ENCODE measurements around the gene IDH3B. TPM values are rescaled to one million over a fixed set of nuclear protein-coding genes. Genes with fewer than 3 reads are reported as not detected.

The IDH3B gene
- total RNA-seq (ENCODE audit: low replicate concordance): 97.0 and 141 TPM in 2 replicates

GRCh38 chr20:2663887-2664719, at the start of gene IDH3B:
Gene IDH3B, minus strand, starts transcription at chr20:2664216. Its CDS starts 28 bp downstream, at chr20:2664188.

GRCh38 chr20:2692036-2692885, 28.2 kb upstream of the IDH3B start, which contains the start of gene EBF4:
Gene EBF4, plus strand, starts transcription at chr20:2692780. Its CDS starts 866 bp downstream, at chr20:2693646.

GRCh38 chr20:2651772-2652723, 12.0 kb downstream of the IDH3B start, which contains the start of gene NOP56:
Gene NOP56, plus strand, starts transcription at chr20:2652632. Its CDS starts 29 bp downstream, at chr20:2652661.

Other genes with a start within 250 kb of the IDH3B start
- 50.1 and 142 TPM in 2 replicates for gene SNRPB, start 193.4 kb downstream of the IDH3B start, total RNA-seq (ENCODE audit: low replicate concordance)
- 12.0 and 12.8 TPM in 2 replicates for gene ZNF343, start 155.3 kb downstream of the IDH3B start, total RNA-seq (ENCODE audit: low replicate concordance)
- gene TMC2, start 127.6 kb downstream of the IDH3B start, total RNA-seq (ENCODE audit: low replicate concordance): 0.23 TPM in 1 of 2 replicates, not detected in the other
- gene NOP56, start 11.6 kb downstream of the IDH3B start, total RNA-seq (ENCODE audit: low replicate concordance): 145 and 157 TPM in 2 replicates
- 0.59 and 0.75 TPM in 2 replicates for gene EBF4, start 28.6 kb upstream of the IDH3B start, total RNA-seq (ENCODE audit: low replicate concordance)
- 0.23 and 32.2 TPM in 2 replicates for gene CPXM1, start 136.4 kb upstream of the IDH3B start, total RNA-seq (ENCODE audit: low replicate concordance)
- not detected in 2 replicates for gene C20orf141, start 150.8 kb upstream of the IDH3B start, total RNA-seq (ENCODE audit: low replicate concordance)
- 0.35 TPM in 1 of 2 replicates, not detected in the other for gene TMEM239, start 152.1 kb upstream of the IDH3B start, total RNA-seq (ENCODE audit: low replicate concordance)
- gene PCED1A, start 176.4 kb upstream of the IDH3B start, total RNA-seq (ENCODE audit: low replicate concordance): 18.0 and 19.1 TPM in 2 replicates
- 66.8 and 135 TPM in 2 replicates for gene VPS16, start 176.5 kb upstream of the IDH3B start, total RNA-seq (ENCODE audit: low replicate concordance)
- gene PTPRA, start 209.3 kb upstream of the IDH3B start, total RNA-seq (ENCODE audit: low replicate concordance): 22.8 and 30.8 TPM in 2 replicates

Measured in smooth muscle cell of the coronary artery (primary cell).